ENCODE results near the gene SLC35C1. TPM values are rescaled to one million over a fixed set of nuclear protein-coding genes. Genes with fewer than 3 reads are reported as not detected.

Gene SLC35C1
- total and polyA plus RNA-seq, 9 of the 15 experiments (the other 6 are each of a cell fraction or from before 2014, with no cell fraction given), result 0.65 to 13.1 (median 2.4) TPM

DNA sequence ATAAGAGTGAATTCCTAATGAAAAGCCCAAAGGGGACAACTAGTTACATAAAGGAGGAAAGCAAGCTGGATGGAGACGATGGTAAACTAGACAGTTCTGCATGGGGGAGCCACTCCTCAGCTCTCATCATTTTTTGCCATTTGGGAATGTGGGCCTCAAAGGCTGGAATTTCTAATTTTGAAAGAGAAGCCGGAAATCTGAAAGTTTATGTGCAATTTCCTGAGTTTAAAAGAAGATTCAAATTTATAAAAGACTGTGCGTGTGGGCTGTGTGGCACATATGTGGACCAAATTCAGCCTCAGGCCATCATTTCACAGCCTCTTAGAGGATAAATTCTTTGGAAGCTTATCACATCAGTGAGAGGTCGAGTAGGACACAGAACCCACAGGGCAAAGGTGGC lies 24.0 kb downstream of the SLC35C1 start:
- no peak overlapping the region for H3K9ac ChIP-seq (ENCODE audit: insufficient read depth in 1 of 2, low read depth in 2 of 2, low read length in 2 of 2)
- no TSS peak for BruUV-seq (replicated peaks)
- no peak overlapping the region for H2AFZ ChIP-seq (ENCODE audit: low read depth, low read length)
- TF ChIP-seq ZNF511 (CRISPR knock-in tag; IDR thresholded peaks at IDR 0.05) (no peak), CBFB (CRISPR knock-in tag; IDR thresholded peaks at IDR 0.05) (no peak), HES1 (IDR thresholded peaks at IDR 0.05; ENCODE audit: low read depth) (no peak), ZNF280B (CRISPR knock-in tag; IDR thresholded peaks at IDR 0.05) (no peak), MYNN (IDR thresholded peaks at IDR 0.05) (no peak), MYNN (CRISPR knock-in tag; IDR thresholded peaks at IDR 0.05) (no peak), SP2 (IDR thresholded peaks at IDR 0.05; ENCODE audit: extremely low read depth, low read depth, low read length, poor library complexity, severe bottlenecking) (no peak), SRSF1 (IDR thresholded peaks at IDR 0.05; ENCODE audit: low read depth, low read length) (no peak), ZNF408 (CRISPR knock-in tag; IDR thresholded peaks at IDR 0.05; ENCODE audit: low read depth) (no peak), CHD1 (IDR thresholded peaks at IDR 0.05; ENCODE audit: low read length) (no peak)
- peaks cover 14 to 16% of the 10 kb centered on the region in 2 experiments; a peak in 4 of 5 replicates for H3K4me1 ChIP-seq (replicated peaks in 1 of 2; ENCODE audit: control insufficient read depth in 2 of 2, insufficient read depth in 2 of 2, low read length in 2 of 2)
- H3K27me3 ChIP-seq (ENCODE audit: control insufficient read depth in 2 of 2, insufficient read depth in 2 of 2, low read length in 2 of 2), result peaks cover 0 to 16% of the 10 kb centered on the region in 2 experiments; a peak in 2 of 5 replicates
- in situ Hi-C loops (cut with MboI), result no loop called here
- H3K9me1 ChIP-seq (ENCODE audit: control insufficient read depth, insufficient read depth, low read length), result no peaks in the 10 kb centered on the region
- CTCF ChIA-PET (ENCODE audit: low intra/inter-chr PET ratio), result no interaction called here
- no peak for DNase-seq (ENCODE audit: extremely low read depth in 1 of 4, low spot score in 3 of 4)
- intact Hi-C loops (cut with micrococcal nuclease), result no loop called here
- no peaks in the 10 kb centered on the region; the same call in 1 of the 2 replicates for H3K9me3 ChIP-seq (replicated peaks; ENCODE audit: control insufficient read depth, insufficient read depth, low read depth, low read length)
- ATAC-seq, result no peak
- H3K4me3 ChIP-seq, result no peak overlapping the region
- WGBS (ENCODE audit: insufficient coverage, low coverage, missing lambda C conversion rate), result 27% methylated on average over 4 of the region's 4 CpGs
- POLR2A ChIA-PET, result interaction anchor here (0.7 to 1.2 kb wide), 2 partner anchors 13 to 22 kb away, joined by 3 read pairs; no protein-coding TSS in a partner anchor
- no peaks in the 10 kb centered on the region for H3K79me2 ChIP-seq (ENCODE audit: control insufficient read depth, insufficient read depth, low read length)
- FAIRE-seq, result no peak
- no peaks in the 10 kb centered on the region; the same call in 1 of the 2 replicates for H4K20me1 ChIP-seq (replicated peaks; ENCODE audit: control insufficient read depth, insufficient read depth, low read length)
- H3K27ac ChIP-seq (ENCODE audit: extremely low read depth, low read depth, low read length), result no peak overlapping the region
- H3K36me3 ChIP-seq (ENCODE audit: control insufficient read depth, insufficient read depth, low read length), result no peaks in the 10 kb centered on the region
- no peak overlapping the region for H3K4me2 ChIP-seq (ENCODE audit: insufficient read depth, low read length)

All from K562 (cell line).